ENCODE data around the gene GATAD2A.
A peak's percentile ranks its signal among the peaks of the same experiment; 100 is the strongest.

GRCh38 chr19:19465436-19466070 is 60.1 kb downstream of the GATAD2A start:
- 0 out of 2 replicates have a peak, but pooled peaks have one; percentile 22 for TF ChIP-seq POLR2A (IDR thresholded peaks at IDR 0.05; ENCODE audit: low read depth, low read length)
- TF ChIP-seq POLR2AphosphoS5 (IDR thresholded peaks at IDR 0.05; ENCODE audit: low read depth, low read length), result 0 out of 2 replicates have a peak, but pooled peaks have one; percentile 33
